Osteocyte (in vitro differentiated cells): ENCODE data around the gene ZNF771. TPM values are rescaled to one million over a fixed set of nuclear protein-coding genes. Genes with fewer than 3 reads are reported as not detected.

Experiments
- DNase-seq: peaks from one replicate; pipeline ENCODE4 v3.0.0; 2021; ENCODE audit warnings: mixed read lengths; ENCODE audit not compliant: unreplicated experiment; ENCODE audit errors: extremely low spot score
- H3K27ac Mint-ChIP-seq: one replicate; pipeline ENCODE4 v1.8.0; 2021; ENCODE audit warnings: mild to moderate bottlenecking, mixed read lengths; ENCODE audit not compliant: unreplicated experiment
- H3K27me3 Mint-ChIP-seq: one replicate; pipeline ENCODE4 v1.8.0; 2021; ENCODE audit warnings: mixed read lengths; ENCODE audit not compliant: unreplicated experiment
- H3K36me3 Mint-ChIP-seq: one replicate; pipeline ENCODE4 v1.8.0; 2021; ENCODE audit warnings: mixed read lengths; ENCODE audit not compliant: unreplicated experiment
- H3K4me1 Mint-ChIP-seq: one replicate; pipeline ENCODE4 v1.8.0; 2021; ENCODE audit warnings: mixed read lengths; ENCODE audit not compliant: unreplicated experiment
- H3K4me3 Mint-ChIP-seq: one replicate; pipeline ENCODE4 v1.8.0; 2021; ENCODE audit warnings: mild to moderate bottlenecking, moderate library complexity, mixed read lengths; ENCODE audit not compliant: unreplicated experiment
- H3K9me3 Mint-ChIP-seq: one replicate; pipeline ENCODE4 v1.8.0; 2021; ENCODE audit warnings: mixed read lengths; ENCODE audit not compliant: unreplicated experiment
- CTCF ChIP-seq: fragments of 200-600 bp; sonication (generic); IDR thresholded peaks from 2 replicates; pipeline ENCODE4 v1.5.0; 2021; ENCODE audit warnings: antibody characterized with exemption, mild to moderate bottlenecking, moderate library complexity
- total RNA-seq: library from RNA; stranded (reverse); gene quantifications from 2 replicates; pipeline ENCODE4 v1.2.1, GENCODE V29; 2021

Gene ZNF771
- total RNA-seq, 1 donor from 2014 or later = 12.6 TPM

GRCh38 chr16:30399435-30400186 lies 7.8 kb upstream of the ZNF771 start:
- no peaks in the 10 kb centered on the region for H3K27me3 Mint-ChIP-seq
- H3K36me3 Mint-ChIP-seq = no peaks in the 10 kb centered on the region
- TF ChIP-seq CTCF = no peak
- H3K9me3 Mint-ChIP-seq = no peaks in the 10 kb centered on the region
- peak overlapping the region; percentile 84 for H3K4me3 Mint-ChIP-seq
- H3K27ac Mint-ChIP-seq = peak overlapping the region; percentile 95
- DNase-seq = no peak
- peaks cover 27% of the 10 kb centered on the region for H3K4me1 Mint-ChIP-seq

- Mint-ChIP-seq H3K36me3 (no peaks in the 10 kb centered on the region), H3K27me3 (no peaks in the 10 kb centered on the region), H3K4me3 (peak overlapping the region; percentile 84), H3K4me1 (peaks cover 20% of the 10 kb centered on the region), H3K9me3 (no peaks in the 10 kb centered on the region), H3K27ac (peak overlapping the region; percentile 78)
- DNase-seq = no peak
- no peak for TF ChIP-seq CTCF
These were observed 5.5 kb upstream of the ZNF771 start for GRCh38 chr16:30401768-30402425.

- Mint-ChIP-seq H3K4me3 (peak overlapping the region; percentile 85), H3K4me1 (peaks cover 22% of the 10 kb centered on the region), H3K27ac (peak overlapping the region; percentile 93), H3K36me3 (no peaks in the 10 kb centered on the region), H3K9me3 (no peaks in the 10 kb centered on the region), H3K27me3 (no peaks in the 10 kb centered on the region)
- DNase-seq = no peak
- TF ChIP-seq CTCF = no peak
These were observed 658 bp upstream of the ZNF771 start for GRCh38 chr16:30406795-30407101.

GRCh38 chr16:30407804-30408534 lies 563 bp downstream of the ZNF771 start:
- Mint-ChIP-seq H3K4me3 (peak overlapping the region; percentile 85), H3K27me3 (no peaks in the 10 kb centered on the region), H3K4me1 (peaks cover 22% of the 10 kb centered on the region), H3K36me3 (peaks cover 5% of the 10 kb centered on the region), H3K27ac (peak overlapping the region; percentile 76), H3K9me3 (no peaks in the 10 kb centered on the region)
- DNase-seq = no peak
- no peak for TF ChIP-seq CTCF
